H9 (cell line): ENCODE data around the gene RAD9B. TPM values are rescaled to one million over a fixed set of nuclear protein-coding genes. Genes with fewer than 3 reads are reported as not detected.
"Not testable (repeated sequence)": the region's sequence is repeated elsewhere in the genome, so short reads cannot be mapped to it uniquely, and the experiment has no call there.

Experiments
- DNase-seq: peaks from one replicate; pipeline ENCODE4 v3.0.0-alpha.2; 2017
- H2AFZ ChIP-seq: one replicate; pipeline ENCODE4 v1.6.1; 2013; ENCODE audit warnings: mild to moderate bottlenecking, low read length, control low read depth, moderate library complexity
- H2AK5ac ChIP-seq: 2 replicates; pipeline ENCODE4 v1.6.1; 2013; ENCODE audit warnings: low read length, control low read depth, mixed read lengths; ENCODE audit not compliant: insufficient read length
- H2BK120ac ChIP-seq: one replicate; pipeline ENCODE4 v1.6.1; 2013; ENCODE audit warnings: low read depth, mild to moderate bottlenecking, low read length, control low read depth, inconsistent platforms; ENCODE audit not compliant: poor library complexity, severe bottlenecking
- H2BK12ac ChIP-seq: 2 replicates; pipeline ENCODE4 v1.6.1; 2013; ENCODE audit warnings: low read length, control low read depth, mixed read lengths, low read depth; ENCODE audit not compliant: insufficient read length
- H2BK15ac ChIP-seq: 2 replicates; pipeline ENCODE4 v1.6.1; 2013; ENCODE audit warnings: low read depth, low read length, control low read depth
- H2BK20ac ChIP-seq: one replicate; pipeline ENCODE4 v1.6.1; 2013; ENCODE audit warnings: low read depth, mild to moderate bottlenecking, low read length, control low read depth, inconsistent platforms; ENCODE audit not compliant: poor library complexity, severe bottlenecking
- H2BK5ac ChIP-seq: 2 replicates; pipeline ENCODE4 v1.6.1; 2013; ENCODE audit warnings: low read length, control low read depth, mixed read lengths; ENCODE audit not compliant: insufficient read length
- H3K14ac ChIP-seq: 2 replicates; pipeline ENCODE4 v1.6.1; 2013; ENCODE audit warnings: low read length, control low read depth; ENCODE audit not compliant: insufficient read depth
- H3K18ac ChIP-seq: 2 replicates; pipeline ENCODE4 v1.6.1; 2013; ENCODE audit warnings: low read depth, mild to moderate bottlenecking, mixed read lengths, low read length, control low read depth; ENCODE audit not compliant: insufficient read length
- H3K23ac ChIP-seq: 2 replicates; pipeline ENCODE4 v1.6.1; 2013; ENCODE audit warnings: low read length, control low read depth, mixed read lengths, low read depth; ENCODE audit not compliant: insufficient read length
- H3K23me2 ChIP-seq: 2 replicates; pipeline ENCODE4 v1.6.1; 2013; ENCODE audit warnings: low read depth, mild to moderate bottlenecking, mixed read lengths, low read length, control low read depth; ENCODE audit not compliant: insufficient read length, poor library complexity, severe bottlenecking
- H3K27ac ChIP-seq: 2 replicates; pipeline ENCODE4 v1.5.1; 2013; ENCODE audit warnings: low read length, control low read depth, mixed read lengths, low read depth; ENCODE audit not compliant: insufficient read length
- H3K27me3 ChIP-seq: 2 replicates; pipeline ENCODE4 v1.6.1; 2013; ENCODE audit warnings: low read length, control low read depth, inconsistent platforms; ENCODE audit not compliant: insufficient read depth
- H3K4ac ChIP-seq: 2 replicates; pipeline ENCODE4 v1.6.1; 2013; ENCODE audit warnings: low read depth, mild to moderate bottlenecking, control low read depth, inconsistent platforms, low read length, moderate library complexity
- H3K4me1 ChIP-seq: 2 replicates; pipeline ENCODE4 v1.6.1; 2013; ENCODE audit warnings: low read length, control low read depth, inconsistent platforms; ENCODE audit not compliant: insufficient read depth
- H3K4me2 ChIP-seq: 2 replicates; pipeline ENCODE4 v1.6.1; 2013; ENCODE audit warnings: low read length, control low read depth, mixed read lengths; ENCODE audit not compliant: insufficient read length, insufficient read depth
- H3K56ac ChIP-seq: 2 replicates; pipeline ENCODE4 v1.6.1; 2013; ENCODE audit warnings: low read depth, mild to moderate bottlenecking, mixed read lengths, low read length, control low read depth; ENCODE audit not compliant: insufficient read length
- H3K79me1 ChIP-seq: 2 replicates; pipeline ENCODE4 v1.6.1; 2013; ENCODE audit warnings: low read depth, mild to moderate bottlenecking, moderate library complexity, low read length, control low read depth, inconsistent platforms; ENCODE audit not compliant: insufficient read depth, poor library complexity, severe bottlenecking
- H3K79me2 ChIP-seq: 2 replicates; pipeline ENCODE4 v1.6.1; 2013; ENCODE audit warnings: low read length, control low read depth, inconsistent platforms; ENCODE audit not compliant: insufficient read depth
- H3K9ac ChIP-seq: 2 replicates; pipeline ENCODE4 v1.6.1; 2013; ENCODE audit warnings: low read length, control low read depth, mixed read lengths; ENCODE audit not compliant: insufficient read length; ENCODE audit errors: extremely low read depth
- H3K9me3 ChIP-seq: one replicate; pipeline ENCODE4 v1.6.1; 2013; ENCODE audit warnings: low read depth, low read length, inconsistent platforms; ENCODE audit not compliant: control insufficient read depth
- H3T11ph ChIP-seq: one replicate; pipeline ENCODE4 v1.6.1; 2013; ENCODE audit warnings: mild to moderate bottlenecking, low read length, control low read depth, inconsistent platforms
- H4K20me1 ChIP-seq: one replicate; pipeline ENCODE4 v1.6.1; 2013; ENCODE audit not compliant: control insufficient read depth, insufficient read length, insufficient read depth
- H4K5ac ChIP-seq: 2 replicates; pipeline ENCODE4 v1.6.1; 2013; ENCODE audit warnings: low read depth, mild to moderate bottlenecking, mixed read lengths, low read length, control low read depth; ENCODE audit not compliant: insufficient read length
- H4K8ac ChIP-seq: replicated peaks from 2 replicates; pipeline ENCODE4 v1.6.1; 2013; ENCODE audit warnings: low read length, control low read depth, mixed read lengths, low read depth; ENCODE audit not compliant: insufficient read length
- H4K91ac ChIP-seq: 2 replicates; pipeline ENCODE4 v1.6.1; 2013; ENCODE audit warnings: low read depth, mild to moderate bottlenecking, moderate library complexity, mixed read lengths, low read length, control low read depth; ENCODE audit not compliant: insufficient read length
- H3K27ac Mint-ChIP-seq, 3 experiments: 2 replicates in 2 of 3; 3 replicates in 1 of 3; pipeline ENCODE4 v1.8.0; 2020 to 2021; ENCODE audit warnings: mixed read lengths in 3 of 3, mild to moderate bottlenecking in 1 of 3, moderate library complexity in 1 of 3
- H3K27me3 Mint-ChIP-seq: 2 replicates; pipeline ENCODE4 v1.8.0; 2021; ENCODE audit warnings: low read depth, mild to moderate bottlenecking, moderate library complexity, mixed read lengths
- H3K36me3 Mint-ChIP-seq, 3 experiments: 2 replicates in 2 of 3; 3 replicates in 1 of 3; pipeline ENCODE4 v1.8.0; 2020 to 2021; ENCODE audit warnings: low read depth in 3 of 3, mixed read lengths in 3 of 3; ENCODE audit not compliant: insufficient read depth in 1 of 3
- H3K4me1 Mint-ChIP-seq, 2 experiments: 2 replicates each; pipeline ENCODE4 v1.8.0; 2020; ENCODE audit warnings: mixed read lengths in 2 of 2
- H3K4me3 Mint-ChIP-seq, 2 experiments: 2 replicates in 1 of 2; 3 replicates in 1 of 2; pipeline ENCODE4 v1.8.0; 2020 to 2021; ENCODE audit warnings: mild to moderate bottlenecking in 2 of 2, mixed read lengths in 2 of 2, moderate library complexity in 1 of 2
- H3K9me3 Mint-ChIP-seq, 2 experiments: 2 replicates in 1 of 2; 3 replicates in 1 of 2; pipeline ENCODE4 v1.8.0; 2020; ENCODE audit warnings: mild to moderate bottlenecking in 2 of 2, mixed read lengths in 2 of 2, moderate library complexity in 1 of 2
- CTCF ChIP-seq: fragments of 200-600 bp; sonication (generic); conservative IDR thresholded peaks from 3 replicates; pipeline ENCODE4 v1.8.0; 2021; ENCODE audit warnings: antibody characterized with exemption, mild to moderate bottlenecking
- WGBS: extraction: QIAGEN DNeasy Blood & Tissue Kit; methylation state at CpG from one replicate; pipeline ENCODE4 v1.1.7; 2013; ENCODE audit warnings: missing lambda C conversion rate, low lambda C conversion rate, mixed read lengths; ENCODE audit not compliant: insufficient read length; ENCODE audit errors: extremely low coverage; 5-methylcytosine and 5-hydroxymethylcytosine counted together
- total RNA-seq: library from RNA; stranded (reverse); gene quantifications from 2 replicates; pipeline ENCODE4 v1.2.1, GENCODE V29; 2021

RAD9B gene
- total RNA-seq, 1 experiment from 2014 or later = not detected

- Histone ChIP-seq H3K18ac (no peak overlapping the region), H2BK12ac (no peak overlapping the region), H3K27me3 (no peaks in the 10 kb centered on the region), H3K4me1 (no peaks in the 10 kb centered on the region), H2BK5ac (no peak overlapping the region), H3K79me1 (no peaks in the 10 kb centered on the region), H2BK120ac (no peak overlapping the region), H4K5ac (no peak overlapping the region), H3K27ac (no peak overlapping the region), H3T11ph (no peak overlapping the region), H4K91ac (no peak overlapping the region), H3K4ac (no peak overlapping the region), H3K79me2 (0 out of 2 replicates have a peak, but pooled peaks cover 2% of the 10 kb centered on the region), H2BK20ac (no peak overlapping the region), H2AK5ac (no peak overlapping the region), H3K9ac (no peak overlapping the region), H4K20me1 (no peaks in the 10 kb centered on the region), H3K56ac (no peak overlapping the region), H3K4me2 (no peak overlapping the region), H3K23ac (no peak overlapping the region), H4K8ac (no peak overlapping the region), H3K9me3 (no peaks in the 10 kb centered on the region), H2BK15ac (no peak overlapping the region), H3K14ac (no peak overlapping the region), H2AFZ (no peak overlapping the region), H3K23me2 (no peaks in the 10 kb centered on the region)
- H3K9me3 Mint-ChIP-seq = no peaks in the 10 kb centered on the region
- no peak overlapping the region for H3K27ac Mint-ChIP-seq
- no peaks in the 10 kb centered on the region for H3K27me3 Mint-ChIP-seq
- no peak overlapping the region for H3K4me3 Mint-ChIP-seq
- peaks cover 4 to 29% (median 21%) of the 10 kb centered on the region in 3 experiments; a peak in 6 of 7 replicates for H3K36me3 Mint-ChIP-seq
- no peak for DNase-seq
- no peak for TF ChIP-seq CTCF
- no CpG with 5 or more reads among the region's 4 CpGs for WGBS
- peaks cover 4 to 8% of the 10 kb centered on the region in 2 experiments; a peak in 2 of 4 replicates for H3K4me1 Mint-ChIP-seq
Observed at GRCh38 chr12:110543965-110544364, 41.8 kb downstream of the RAD9B start.

- not testable (repeated sequence) for H3K56ac ChIP-seq, H3K4me2 ChIP-seq, H3K79me1 ChIP-seq, H2AFZ ChIP-seq, H3K27ac Mint-ChIP-seq, H4K20me1 ChIP-seq, H3K27me3 ChIP-seq, H3K14ac ChIP-seq, H2BK15ac ChIP-seq, H2BK5ac ChIP-seq, H3K4me3 Mint-ChIP-seq, H3K9ac ChIP-seq, H3T11ph ChIP-seq, H3K27ac ChIP-seq, H3K18ac ChIP-seq, H4K8ac ChIP-seq, H2AK5ac ChIP-seq, H2BK120ac ChIP-seq, H4K91ac ChIP-seq, H3K9me3 ChIP-seq, H3K4me1 Mint-ChIP-seq, H2BK20ac ChIP-seq, H3K79me2 ChIP-seq, H3K23me2 ChIP-seq, H3K9me3 Mint-ChIP-seq, H3K27me3 Mint-ChIP-seq, H3K4ac ChIP-seq, H3K23ac ChIP-seq, DNase-seq, H2BK12ac ChIP-seq, H4K5ac ChIP-seq, H3K4me1 ChIP-seq
- H3K36me3 Mint-ChIP-seq = peaks cover 9 to 22% (median 18%) of the 10 kb centered on the region in 3 experiments
- WGBS = no CpG with 5 or more reads among the region's 4 CpGs
Observed at GRCh38 chr12:110545259-110545658, 43.1 kb downstream of the RAD9B start.
